Measurements from ENCODE around the gene AMACR. TPM values are rescaled to one million over a fixed set of nuclear protein-coding genes. Genes with fewer than 3 reads are reported as not detected.

AMACR gene
- total and polyA plus RNA-seq, 10 donors, result 3.1 to 9.9 (median 8.9) TPM

DNA sequence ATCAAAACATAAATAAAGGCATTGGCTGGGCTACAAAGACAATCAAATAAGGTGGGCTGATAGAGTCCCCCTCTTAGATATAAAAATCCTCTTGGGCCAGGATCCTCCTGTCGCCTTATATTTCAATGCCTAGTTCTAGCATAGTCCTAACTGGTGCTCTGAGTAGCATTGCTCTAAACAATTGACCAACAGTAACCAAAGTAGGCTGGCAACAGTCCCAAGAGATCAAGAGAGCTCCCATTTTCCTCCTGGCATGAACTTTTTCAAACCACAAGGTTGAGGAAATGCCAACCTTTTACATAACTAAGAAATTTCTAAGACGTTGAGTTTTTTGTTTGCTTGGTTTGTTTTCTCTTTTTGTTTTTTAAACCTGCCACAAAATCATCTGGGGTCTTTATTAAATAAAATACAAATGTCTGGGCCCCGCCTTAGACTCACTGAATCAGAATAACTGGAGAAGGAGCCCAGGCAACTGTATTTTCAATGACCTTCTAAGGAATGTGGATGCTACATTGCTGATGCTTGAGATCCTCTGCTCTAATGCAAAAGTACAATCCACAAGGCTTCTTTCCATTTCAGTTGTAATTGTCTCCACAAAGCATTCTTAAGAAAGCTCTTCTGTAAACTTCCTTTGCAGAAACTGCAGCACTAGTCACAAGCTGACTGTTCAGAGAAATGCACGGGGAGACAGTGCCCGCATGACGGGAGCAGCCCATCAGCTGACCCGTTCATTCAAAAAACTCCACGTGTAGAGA, 26.3 kb downstream of the AMACR start:
- Histone ChIP-seq H3K36me3 (peaks cover 0 to 6% (median 0%) of the 10 kb centered on the region in 6 donors), H3K4me1 (no peaks in the 10 kb centered on the region), H3K27ac (no peak overlapping the region), H3K9me3 (no peaks in the 10 kb centered on the region), H3K27me3 (replicated peaks in 1 of 7) (no peaks in the 10 kb centered on the region), H3K4me3 (no peak overlapping the region)
- TF ChIP-seq POLR2AphosphoS5 (IDR thresholded peaks at IDR 0.05) (no peak), CTCF (IDR thresholded peaks at IDR 0.05 in 8 of 11, conservative IDR thresholded peaks at IDR 0.05 in 3 of 11) (no peak), POLR2A (IDR thresholded peaks at IDR 0.05) (no peak)
- no peak for DNase-seq
- 80 to 87% (median 81%) methylated on average over 8 of the region's 8 CpGs for WGBS, 5 donors
- intact Hi-C loops (cut with DNase I; ENCODE audit: low total_unique reads), result no loop called here

GRCh38 chr5:33980030-33980429, 27.8 kb downstream of the AMACR start:
- Histone ChIP-seq H3K4me3 (no peak overlapping the region), H3K27me3 (replicated peaks in 1 of 7) (no peaks in the 10 kb centered on the region), H3K27ac (no peak overlapping the region), H3K9me3 (no peaks in the 10 kb centered on the region), H3K36me3 (no peaks in the 10 kb centered on the region), H3K4me1 (no peaks in the 10 kb centered on the region)
- no peak for DNase-seq
- WGBS, 5 donors, result 84 to 94% (median 91%) methylated on average over 3 of the region's 3 CpGs
- intact Hi-C loops (cut with DNase I; ENCODE audit: low total_unique reads), result no loop called here
- no peak for TF ChIP-seq POLR2AphosphoS5 (IDR thresholded peaks at IDR 0.05)
- no peak for TF ChIP-seq CTCF (IDR thresholded peaks at IDR 0.05 in 8 of 11, conservative IDR thresholded peaks at IDR 0.05 in 3 of 11)
- TF ChIP-seq POLR2A (IDR thresholded peaks at IDR 0.05), result no peak

GRCh38 chr5:33978306-33978705, 29.5 kb downstream of the AMACR start:
- H3K27me3 ChIP-seq (replicated peaks in 1 of 7), result no peaks in the 10 kb centered on the region
- no peak overlapping the region for H3K4me3 ChIP-seq
- WGBS, 5 donors, result 85 to 100% (median 95%) methylated on average over 1 of the region's 1 CpG
- intact Hi-C loops (cut with DNase I; ENCODE audit: low total_unique reads), result no loop called here
- peaks cover 0 to 5% (median 0%) of the 10 kb centered on the region in 6 donors for H3K4me1 ChIP-seq
- no peaks in the 10 kb centered on the region for H3K36me3 ChIP-seq
- no peaks in the 10 kb centered on the region for H3K9me3 ChIP-seq
- no peak for DNase-seq
- H3K27ac ChIP-seq, result no peak overlapping the region
- TF ChIP-seq POLR2AphosphoS5 (IDR thresholded peaks at IDR 0.05), result no peak
- TF ChIP-seq CTCF (IDR thresholded peaks at IDR 0.05 in 8 of 11, conservative IDR thresholded peaks at IDR 0.05 in 3 of 11), result no peak
- no peak for TF ChIP-seq POLR2A (IDR thresholded peaks at IDR 0.05)

DNA sequence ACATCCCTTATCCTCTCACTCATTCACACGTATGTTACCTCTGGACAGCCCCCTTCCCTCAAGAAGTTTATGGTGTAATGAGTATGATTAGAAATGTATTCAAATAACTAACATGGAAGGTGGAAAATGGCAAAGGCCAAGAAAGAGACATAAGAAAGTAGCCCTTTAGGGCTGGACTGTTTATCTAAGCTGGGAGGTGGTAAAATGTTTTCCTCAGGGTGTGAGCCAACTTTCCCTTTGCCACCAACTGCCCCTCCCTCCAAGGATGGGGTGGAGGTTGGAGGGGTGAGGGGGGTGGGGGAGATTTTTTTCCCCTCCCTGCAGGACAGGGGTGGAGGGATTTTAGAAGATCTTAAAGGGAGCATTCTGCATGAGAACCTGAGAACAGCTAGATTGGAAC, 31.5 kb downstream of the AMACR start:
- Histone ChIP-seq H3K27me3 (replicated peaks in 1 of 7) (no peaks in the 10 kb centered on the region), H3K9me3 (no peaks in the 10 kb centered on the region), H3K4me1 (peaks cover 0 to 5% (median 0%) of the 10 kb centered on the region in 6 donors), H3K4me3 (no peak overlapping the region), H3K36me3 (no peaks in the 10 kb centered on the region), H3K27ac (no peak overlapping the region)
- no peak for DNase-seq
- TF ChIP-seq POLR2AphosphoS5 (IDR thresholded peaks at IDR 0.05), result no peak
- no peak for TF ChIP-seq CTCF (IDR thresholded peaks at IDR 0.05 in 8 of 11, conservative IDR thresholded peaks at IDR 0.05 in 3 of 11)
- TF ChIP-seq POLR2A (IDR thresholded peaks at IDR 0.05), result no peak
- intact Hi-C loops (cut with DNase I; ENCODE audit: low total_unique reads), result no loop called here
- 64 to 89% (median 81%) methylated on average over 1 of the region's 1 CpG for WGBS, 5 donors
